Measurements from ENCODE around the gene KCNJ9. TPM values are rescaled to one million over a fixed set of nuclear protein-coding genes. Genes with fewer than 3 reads are reported as not detected.

Gene KCNJ9
- total and polyA plus RNA-seq, 2 of the 13 experiments (the other 11 are each of a cell fraction or from before 2014, with no cell fraction given) = not detected

- TF ChIP-seq HMGXB4 (CRISPR knock-in tag; IDR thresholded peaks at IDR 0.05; ENCODE audit: borderline replicate concordance in 1 of 2, low read depth in 1 of 2) (0 out of 4 replicates have a peak, but pooled peaks of 1 of the 2 experiments have one; percentile 29), ZNF883 (CRISPR knock-in tag; IDR thresholded peaks at IDR 0.05; ENCODE audit: not compliant biosample characterization) (peak; percentile 29), MIER2 (CRISPR knock-in tag; IDR thresholded peaks at IDR 0.05) (no peak), ZNF737 (CRISPR knock-in tag; IDR thresholded peaks at IDR 0.05; ENCODE audit: borderline replicate concordance) (no peak), ARID4A (CRISPR knock-in tag; IDR thresholded peaks at IDR 0.05; ENCODE audit: borderline replicate concordance) (peak; percentile 30; the same call in 1 of the 2 replicates), RFX1 (IDR thresholded peaks at IDR 0.05) (no peak), ZNF124 (CRISPR knock-in tag; IDR thresholded peaks at IDR 0.05) (no peak), KDM5A (IDR thresholded peaks at IDR 0.05; ENCODE audit: borderline replicate concordance, low read length) (peak; percentile 59; the same call in 1 of the 2 replicates), THYN1 (CRISPR knock-in tag; IDR thresholded peaks at IDR 0.05; ENCODE audit: borderline replicate concordance, low read depth) (no peak), GTF3A (CRISPR knock-in tag; conservative IDR thresholded peaks at IDR 0.05) (no peak), DDIT3 (CRISPR knock-in tag; IDR thresholded peaks at IDR 0.05) (no peak), CAMTA2 (CRISPR knock-in tag; IDR thresholded peaks at IDR 0.05; ENCODE audit: borderline replicate concordance) (no peak), ZNF776 (CRISPR knock-in tag; IDR thresholded peaks at IDR 0.05) (no peak), MEF2D (CRISPR knock-in tag; IDR thresholded peaks at IDR 0.05) (no peak), POLR2G (IDR thresholded peaks at IDR 0.05; ENCODE audit: low read depth, low read length) (no peak; the same call in 1 of the 2 replicates), CENPT (CRISPR knock-in tag; IDR thresholded peaks at IDR 0.05; ENCODE audit: low read depth) (no peak), PREB (CRISPR knock-in tag; IDR thresholded peaks at IDR 0.05) (no peak), MTERF4 (CRISPR knock-in tag; IDR thresholded peaks at IDR 0.05) (0 out of 2 replicates have a peak, but pooled peaks have one; percentile 39), ELF3 (CRISPR knock-in tag; IDR thresholded peaks at IDR 0.05) (no peak), ZNF446 (CRISPR knock-in tag; IDR thresholded peaks at IDR 0.05) (no peak; the same call in 1 of the 2 replicates)
These were observed 16.8 kb downstream of the KCNJ9 start, which contains the start of gene IGSF8 (continued) for GRCh38 chr1:160097911-160098851.
